NK-92 (cell line): ENCODE data around the gene EFL1.
"Not testable (repeated sequence)": the region's sequence is repeated elsewhere in the genome, so short reads cannot be mapped to it uniquely, and the experiment has no call there.

ENCODE experiments used
- DNase-seq: peaks from one replicate; lab custom pipeline; 2025; ENCODE audit not compliant: unreplicated experiment; lab: John Stamatoyannopoulos, UW

EFL1 gene

GRCh38 chr15:82282386-82282785, 19.9 kb upstream of the EFL1 start:
- DNase-seq: not testable (repeated sequence)

- not testable (repeated sequence) for DNase-seq
These were observed 18.7 kb upstream of the EFL1 start for GRCh38 chr15:82281276-82281675.

- no peak for DNase-seq
These were observed 12.9 kb upstream of the EFL1 start for GRCh38 chr15:82275410-82275809.

GRCh38 chr15:82272154-82272553, 9.6 kb upstream of the EFL1 start:
- no peak for DNase-seq

- not testable (repeated sequence) for DNase-seq
These were observed 5.9 kb upstream of the EFL1 start for GRCh38 chr15:82268454-82268853.

GRCh38 chr15:82267137-82267536, 4.6 kb upstream of the EFL1 start:
- DNase-seq: not testable (repeated sequence)

- no peak for DNase-seq
These were observed 816 bp upstream of the EFL1 start for GRCh38 chr15:82263350-82263749.

GRCh38 chr15:82261566-82262421, 740 bp downstream of the EFL1 start:
- not testable (repeated sequence) for DNase-seq

- DNase-seq: not testable (repeated sequence)
These were observed 14.3 kb downstream of the EFL1 start for GRCh38 chr15:82248261-82248660.

GRCh38 chr15:82245956-82246355, 16.6 kb downstream of the EFL1 start:
- not testable (repeated sequence) for DNase-seq

- not testable (repeated sequence) for DNase-seq
These were observed 18.9 kb downstream of the EFL1 start for GRCh38 chr15:82243644-82244043.

- DNase-seq: not testable (repeated sequence)
These were observed 20.6 kb downstream of the EFL1 start for GRCh38 chr15:82241836-82242499.

GRCh38 chr15:82239685-82240391, 22.7 kb downstream of the EFL1 start:
- no peak for DNase-seq

- not testable (repeated sequence) for DNase-seq
These were observed 24.5 kb downstream of the EFL1 start for GRCh38 chr15:82237944-82238534.

- DNase-seq: no peak
These were observed 30.7 kb downstream of the EFL1 start for GRCh38 chr15:82231842-82232241.

- no peak for DNase-seq
These were observed 31.3 kb downstream of the EFL1 start for GRCh38 chr15:82231233-82231632.

GRCh38 chr15:82228750-82229149, 33.8 kb downstream of the EFL1 start:
- DNase-seq: no peak

- not testable (repeated sequence) for DNase-seq
These were observed 41.0 kb downstream of the EFL1 start for GRCh38 chr15:82221535-82221934.

GRCh38 chr15:82216092-82216491, 46.4 kb downstream of the EFL1 start:
- not testable (repeated sequence) for DNase-seq

- not testable (repeated sequence) for DNase-seq
These were observed 50.3 kb downstream of the EFL1 start for GRCh38 chr15:82212201-82212600.

GRCh38 chr15:82210066-82210597, 52.4 kb downstream of the EFL1 start:
- DNase-seq: not testable (repeated sequence)
